OCI-LY1 (cell line): Measurements from ENCODE around the gene RGS7.

Experiments
- H2AFZ ChIP-seq: fragments of 200-600 bp; sonication (generic), shearing (Covaris generic); 2 replicates; pipeline ENCODE4 v1.6.0; 2014; ENCODE audit warnings: antibody characterized with exemption, mild to moderate bottlenecking, low read length
- H3F3A ChIP-seq: fragments of 200-600 bp; sonication (generic), shearing (Covaris generic); 2 replicates; pipeline ENCODE4 v1.6.0; 2014; ENCODE audit warnings: mild to moderate bottlenecking, antibody characterized with exemption, low read length, moderate library complexity; ENCODE audit not compliant: insufficient read depth
- H3K27ac ChIP-seq: fragments of 200-600 bp; sonication (generic); 2 replicates; pipeline ENCODE4 v1.5.1; 2014; ENCODE audit warnings: low read length, mixed run types, mild to moderate bottlenecking, low read depth; ENCODE audit not compliant: poor library complexity, severe bottlenecking
- H3K27me3 ChIP-seq: fragments of 200-600 bp; sonication (generic); 2 replicates; pipeline ENCODE4 v1.6.0; 2014; ENCODE audit warnings: antibody characterized with exemption, mild to moderate bottlenecking, low read length, moderate library complexity; ENCODE audit not compliant: insufficient read depth
- H3K36me3 ChIP-seq: fragments of 200-600 bp; sonication (generic); 2 replicates; pipeline ENCODE4 v1.6.1; 2014; ENCODE audit warnings: mild to moderate bottlenecking, antibody characterized with exemption, low read length, moderate library complexity, mixed read lengths; ENCODE audit not compliant: insufficient read depth
- H3K4me1 ChIP-seq: fragments of 200-600 bp; sonication (generic); 2 replicates; pipeline ENCODE4 v1.5.1; 2014; ENCODE audit warnings: mild to moderate bottlenecking, low read length, moderate library complexity; ENCODE audit not compliant: insufficient read depth, severe bottlenecking
- H3K4me2 ChIP-seq: fragments of 200-600 bp; sonication (generic), shearing (Covaris generic); 2 replicates; pipeline ENCODE4 v1.6.1; 2014; ENCODE audit warnings: low read length
- H3K4me3 ChIP-seq: fragments of 200-600 bp; sonication (generic); 2 replicates; pipeline ENCODE4 v1.5.1; 2014; ENCODE audit warnings: low read length, low read depth, mild to moderate bottlenecking, mixed read lengths; ENCODE audit not compliant: poor library complexity, severe bottlenecking
- H3K79me2 ChIP-seq: fragments of 200-600 bp; shearing (Covaris generic); 2 replicates; pipeline ENCODE4 v1.6.1; 2016; ENCODE audit warnings: mixed run types, low read length, mixed read lengths; ENCODE audit not compliant: insufficient read depth
- H3K9ac ChIP-seq: fragments of 200-600 bp; sonication (generic), shearing (Covaris generic); 2 replicates; pipeline ENCODE4 v1.6.1; 2014; ENCODE audit warnings: mild to moderate bottlenecking, low read length, mixed read lengths
- H3K9me2 ChIP-seq: fragments of 200-600 bp; sonication (generic), shearing (Covaris generic); 2 replicates; pipeline ENCODE4 v1.6.1; 2014; ENCODE audit warnings: low read depth, mild to moderate bottlenecking, low read length, mixed read lengths
- H3K9me3 ChIP-seq: fragments of 200-600 bp; shearing (Covaris generic); 2 replicates; pipeline ENCODE4 v1.6.1; 2014; ENCODE audit warnings: low read length, mixed read lengths
- H4K20me1 ChIP-seq: fragments of 200-600 bp; sonication (generic), shearing (Covaris generic); 2 replicates; pipeline ENCODE4 v1.6.0; 2016; ENCODE audit warnings: mild to moderate bottlenecking, low read length; ENCODE audit not compliant: insufficient read depth
- CTCF ChIP-seq: fragments of 200-600 bp; sonication (generic), shearing (Covaris generic); IDR thresholded peaks from 2 replicates; pipeline ENCODE4 v1.5.1; 2017; ENCODE audit warnings: mild to moderate bottlenecking, antibody characterized with exemption, low read length, moderate library complexity, mixed read lengths
- EZH2 ChIP-seq: fragments of 200-600 bp; sonication (generic), shearing (Covaris generic); IDR thresholded peaks from 2 replicates; pipeline ENCODE4 v1.8.0; 2017; ENCODE audit warnings: borderline replicate concordance, mixed run types, mild to moderate bottlenecking, antibody characterized with exemption, low read length, moderate library complexity, mixed read lengths

Gene RGS7

GRCh38 chr1:241250465-241250864 is 106.5 kb downstream of the RGS7 start:
- no peak overlapping the region for H3K9ac ChIP-seq
- TF ChIP-seq CTCF (no peak), EZH2 (no peak)
- H2AFZ ChIP-seq, result no peak overlapping the region
- no peaks in the 10 kb centered on the region for H3K79me2 ChIP-seq
- H3K27me3 ChIP-seq, result no peaks in the 10 kb centered on the region
- H3K27ac ChIP-seq, result no peak overlapping the region
- no peak overlapping the region for H3K4me2 ChIP-seq
- H3K4me3 ChIP-seq, result no peak overlapping the region
- H3K9me2 ChIP-seq, result no peaks in the 10 kb centered on the region
- no peaks in the 10 kb centered on the region for H3K4me1 ChIP-seq
- no peaks in the 10 kb centered on the region for H4K20me1 ChIP-seq
- no peaks in the 10 kb centered on the region for H3K9me3 ChIP-seq
- no peaks in the 10 kb centered on the region for H3K36me3 ChIP-seq
- no peaks in the 10 kb centered on the region for H3F3A ChIP-seq

GRCh38 chr1:241240069-241240468 is 116.9 kb downstream of the RGS7 start:
- no peaks in the 10 kb centered on the region for H3K27me3 ChIP-seq
- no peaks in the 10 kb centered on the region for H3K4me1 ChIP-seq
- TF ChIP-seq CTCF (no peak), EZH2 (no peak)
- no peak overlapping the region for H3K9ac ChIP-seq
- H3F3A ChIP-seq, result no peaks in the 10 kb centered on the region
- no peak overlapping the region for H3K4me2 ChIP-seq
- H3K27ac ChIP-seq, result no peak overlapping the region
- no peak overlapping the region for H3K4me3 ChIP-seq
- no peaks in the 10 kb centered on the region for H3K79me2 ChIP-seq
- no peak overlapping the region for H2AFZ ChIP-seq
- H3K9me3 ChIP-seq, result no peaks in the 10 kb centered on the region
- no peaks in the 10 kb centered on the region for H3K9me2 ChIP-seq
- H3K36me3 ChIP-seq, result no peaks in the 10 kb centered on the region
- no peaks in the 10 kb centered on the region for H4K20me1 ChIP-seq

GRCh38 chr1:241237873-241238272 is 119.1 kb downstream of the RGS7 start:
- Histone ChIP-seq H3K27me3 (no peaks in the 10 kb centered on the region), H2AFZ (no peak overlapping the region), H3K27ac (no peak overlapping the region), H3F3A (no peaks in the 10 kb centered on the region), H3K4me1 (no peaks in the 10 kb centered on the region), H3K4me2 (no peak overlapping the region), H4K20me1 (no peaks in the 10 kb centered on the region), H3K9me3 (no peaks in the 10 kb centered on the region), H3K36me3 (no peaks in the 10 kb centered on the region), H3K79me2 (no peaks in the 10 kb centered on the region), H3K9ac (no peak overlapping the region), H3K4me3 (no peak overlapping the region), H3K9me2 (no peaks in the 10 kb centered on the region)
- TF ChIP-seq CTCF (no peak), EZH2 (no peak)
